Measurements from ENCODE around the gene FKBP11. TPM values are rescaled to one million over a fixed set of nuclear protein-coding genes. Genes with fewer than 3 reads are reported as not detected.

FKBP11 gene
- total RNA-seq, 1 experiment from 2014 or later: 21.1 TPM

DNA sequence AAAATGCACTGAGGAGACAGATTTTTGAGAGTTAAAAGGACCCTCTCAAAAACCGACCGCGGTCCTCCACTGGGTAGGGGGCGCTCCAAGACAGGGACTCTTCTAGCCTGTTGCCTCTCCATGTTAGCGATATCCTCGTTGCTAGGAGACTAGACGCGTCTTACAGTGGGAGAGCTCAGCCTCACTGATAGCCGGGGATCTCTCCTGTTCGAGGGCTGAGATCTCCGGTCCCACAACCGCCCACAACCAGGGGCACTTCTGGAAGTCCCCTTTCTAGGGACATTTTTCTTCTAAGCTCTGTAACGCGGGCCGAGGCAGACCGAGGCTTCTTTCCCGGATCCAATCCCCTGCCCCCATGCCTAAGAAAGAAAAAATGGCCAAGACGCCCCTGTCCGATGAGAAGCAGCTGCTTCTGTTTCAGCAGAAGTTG, 21.3 kb downstream of the FKBP11 start:
- no peaks in the 10 kb centered on the region for H3K4me1 ChIP-seq (ENCODE audit: control insufficient read depth, insufficient read depth, low read length)
- ChIA-PET CTCF (interaction anchor here (0.6 to 1.1 kb wide), 2 partner anchors 13 to 19 kb away, joined by 4 to 5 read pairs; no protein-coding TSS in a partner anchor), POLR2A (no interaction called here)
- ATAC-seq (peak; percentile 92), DNase-seq (ENCODE audit: low read depth, low spot score) (no peak)
- in situ Hi-C loops (cut with HindIII; ENCODE audit: low pct_unique_long_range_greater_than_20kb, low sequenced_read_pairs): no loop called here
- no TSS peak for BruUV-seq (replicated peaks)
- H3K9me3 ChIP-seq (ENCODE audit: control insufficient read depth, insufficient read depth, low read depth, low read length): no peaks in the 10 kb centered on the region
- no peak overlapping the region for H3K27ac ChIP-seq (ENCODE audit: low read length)
- no peaks in the 10 kb centered on the region for H3K36me3 ChIP-seq (ENCODE audit: control insufficient read depth, insufficient read depth, low read length)
- TF ChIP-seq SIN3A (IDR thresholded peaks at IDR 0.05; ENCODE audit: borderline replicate concordance, insufficient read depth, low read depth, low read length) (peak; percentile 89), POLR2AphosphoS5 (IDR thresholded peaks at IDR 0.05; ENCODE audit: low read depth, low read length) (no peak)
- TF ChIP-seq, protein P1, sequence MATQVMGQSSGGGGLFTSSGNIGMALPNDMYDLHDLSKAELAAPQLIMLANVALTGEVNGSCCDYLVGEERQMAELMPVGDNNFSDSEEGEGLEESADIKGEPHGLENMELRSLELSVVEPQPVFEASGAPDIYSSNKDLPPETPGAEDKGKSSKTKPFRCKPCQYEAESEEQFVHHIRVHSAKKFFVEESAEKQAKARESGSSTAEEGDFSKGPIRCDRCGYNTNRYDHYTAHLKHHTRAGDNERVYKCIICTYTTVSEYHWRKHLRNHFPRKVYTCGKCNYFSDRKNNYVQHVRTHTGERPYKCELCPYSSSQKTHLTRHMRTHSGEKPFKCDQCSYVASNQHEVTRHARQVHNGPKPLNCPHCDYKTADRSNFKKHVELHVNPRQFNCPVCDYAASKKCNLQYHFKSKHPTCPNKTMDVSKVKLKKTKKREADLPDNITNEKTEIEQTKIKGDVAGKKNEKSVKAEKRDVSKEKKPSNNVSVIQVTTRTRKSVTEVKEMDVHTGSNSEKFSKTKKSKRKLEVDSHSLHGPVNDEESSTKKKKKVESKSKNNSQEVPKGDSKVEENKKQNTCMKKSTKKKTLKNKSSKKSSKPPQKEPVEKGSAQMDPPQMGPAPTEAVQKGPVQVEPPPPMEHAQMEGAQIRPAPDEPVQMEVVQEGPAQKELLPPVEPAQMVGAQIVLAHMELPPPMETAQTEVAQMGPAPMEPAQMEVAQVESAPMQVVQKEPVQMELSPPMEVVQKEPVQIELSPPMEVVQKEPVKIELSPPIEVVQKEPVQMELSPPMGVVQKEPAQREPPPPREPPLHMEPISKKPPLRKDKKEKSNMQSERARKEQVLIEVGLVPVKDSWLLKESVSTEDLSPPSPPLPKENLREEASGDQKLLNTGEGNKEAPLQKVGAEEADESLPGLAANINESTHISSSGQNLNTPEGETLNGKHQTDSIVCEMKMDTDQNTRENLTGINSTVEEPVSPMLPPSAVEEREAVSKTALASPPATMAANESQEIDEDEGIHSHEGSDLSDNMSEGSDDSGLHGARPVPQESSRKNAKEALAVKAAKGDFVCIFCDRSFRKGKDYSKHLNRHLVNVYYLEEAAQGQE (IDR thresholded peaks at IDR 0.05; ENCODE audit: insufficient read depth in 1 of 2, low read depth in 2 of 2, low read length in 1 of 2): no peak
- TF ChIP-seq, protein P2, sequence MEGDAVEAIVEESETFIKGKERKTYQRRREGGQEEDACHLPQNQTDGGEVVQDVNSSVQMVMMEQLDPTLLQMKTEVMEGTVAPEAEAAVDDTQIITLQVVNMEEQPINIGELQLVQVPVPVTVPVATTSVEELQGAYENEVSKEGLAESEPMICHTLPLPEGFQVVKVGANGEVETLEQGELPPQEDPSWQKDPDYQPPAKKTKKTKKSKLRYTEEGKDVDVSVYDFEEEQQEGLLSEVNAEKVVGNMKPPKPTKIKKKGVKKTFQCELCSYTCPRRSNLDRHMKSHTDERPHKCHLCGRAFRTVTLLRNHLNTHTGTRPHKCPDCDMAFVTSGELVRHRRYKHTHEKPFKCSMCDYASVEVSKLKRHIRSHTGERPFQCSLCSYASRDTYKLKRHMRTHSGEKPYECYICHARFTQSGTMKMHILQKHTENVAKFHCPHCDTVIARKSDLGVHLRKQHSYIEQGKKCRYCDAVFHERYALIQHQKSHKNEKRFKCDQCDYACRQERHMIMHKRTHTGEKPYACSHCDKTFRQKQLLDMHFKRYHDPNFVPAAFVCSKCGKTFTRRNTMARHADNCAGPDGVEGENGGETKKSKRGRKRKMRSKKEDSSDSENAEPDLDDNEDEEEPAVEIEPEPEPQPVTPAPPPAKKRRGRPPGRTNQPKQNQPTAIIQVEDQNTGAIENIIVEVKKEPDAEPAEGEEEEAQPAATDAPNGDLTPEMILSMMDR (IDR thresholded peaks at IDR 0.05): peak; percentile 81
- no peaks in the 10 kb centered on the region for H3K27me3 ChIP-seq (ENCODE audit: control insufficient read depth, insufficient read depth, low read length)
- intact Hi-C loops (cut with micrococcal nuclease; ENCODE audit: unreplicated experiment): no loop called here
- H3K4me3 ChIP-seq (ENCODE audit: low read depth in 2 of 2, low read length in 2 of 2): peak overlapping the region; percentile 44 to 68

DNA sequence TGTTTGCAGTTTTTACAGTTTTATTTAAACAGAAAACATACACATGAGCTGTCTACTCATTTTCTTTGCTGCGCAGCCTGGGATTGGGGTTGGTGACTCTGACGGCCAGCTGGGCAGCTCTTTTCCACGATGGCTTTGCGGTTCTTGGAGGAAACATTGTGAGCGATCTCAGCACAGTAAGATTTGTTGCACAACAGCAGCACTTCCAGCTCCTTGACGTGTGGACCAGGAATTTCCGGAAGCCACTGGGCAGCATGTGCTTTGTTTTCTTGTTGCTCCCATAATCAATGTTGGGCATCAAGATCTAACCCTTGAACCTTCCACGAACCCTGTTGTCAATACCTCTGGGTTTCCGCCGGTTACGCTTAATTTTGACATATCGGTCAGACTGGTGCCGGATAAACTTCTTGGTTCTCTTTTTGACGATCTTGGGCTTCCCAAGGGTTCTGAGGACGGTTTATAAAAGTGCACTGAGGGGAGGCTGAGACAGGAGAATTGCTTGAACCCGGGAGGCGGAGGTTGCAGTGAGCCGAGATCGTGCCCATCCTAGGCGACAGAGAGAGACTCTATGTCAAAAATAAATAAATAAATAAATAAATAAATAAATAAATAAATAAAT, 21.8 kb downstream of the FKBP11 start:
- Histone ChIP-seq H3K27me3 (ENCODE audit: control insufficient read depth, insufficient read depth, low read length) (no peaks in the 10 kb centered on the region), H3K36me3 (ENCODE audit: control insufficient read depth, insufficient read depth, low read length) (no peaks in the 10 kb centered on the region), H3K9me3 (ENCODE audit: control insufficient read depth, insufficient read depth, low read depth, low read length) (no peaks in the 10 kb centered on the region), H3K4me3 (ENCODE audit: low read depth in 2 of 2, low read length in 2 of 2) (peak overlapping the region; percentile 44 to 68), H3K4me1 (ENCODE audit: control insufficient read depth, insufficient read depth, low read length) (no peaks in the 10 kb centered on the region), H3K27ac (ENCODE audit: low read length) (no peak overlapping the region)
- no TSS peak for BruUV-seq (replicated peaks)
- POLR2A ChIA-PET: no interaction called here
- intact Hi-C loops (cut with micrococcal nuclease; ENCODE audit: unreplicated experiment) (no loop called here), in situ Hi-C loops (cut with HindIII; ENCODE audit: low pct_unique_long_range_greater_than_20kb, low sequenced_read_pairs) (no loop called here)
- CTCF ChIA-PET: interaction anchor here (0.7 to 1.1 kb wide), 2 partner anchors 9 to 13 kb away, joined by 3 to 4 read pairs; no protein-coding TSS in a partner anchor
- no peak for DNase-seq (ENCODE audit: low read depth, low spot score)
- TF ChIP-seq SIN3A (IDR thresholded peaks at IDR 0.05; ENCODE audit: borderline replicate concordance, insufficient read depth, low read depth, low read length): no peak
- peak; percentile 9; the same call in 1 of the 2 replicates for ATAC-seq

DNA sequence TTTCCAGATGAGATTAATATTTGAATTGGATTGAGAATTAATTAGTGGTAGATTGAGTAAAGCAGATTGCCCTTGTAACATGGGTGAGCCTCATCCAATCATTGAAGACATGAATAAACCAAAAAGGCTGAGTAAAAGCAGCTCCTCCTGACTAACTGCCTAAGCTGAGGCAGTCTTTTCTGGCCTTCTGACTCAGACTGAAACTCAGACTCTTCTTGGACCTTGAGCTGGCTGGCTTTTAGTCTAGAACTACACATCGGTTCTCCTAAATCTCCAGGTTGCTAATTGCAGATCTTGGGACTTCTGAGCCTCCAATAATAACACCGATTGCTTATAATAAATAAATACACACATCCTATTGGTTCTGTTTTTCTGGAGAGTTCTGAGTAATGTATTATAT, 24.0 kb downstream of the FKBP11 start:
- no peak for DNase-seq (ENCODE audit: low read depth, low spot score)
- H3K27ac ChIP-seq (ENCODE audit: low read length): no peak overlapping the region
- H3K36me3 ChIP-seq (ENCODE audit: control insufficient read depth, insufficient read depth, low read length): no peaks in the 10 kb centered on the region
- H3K4me3 ChIP-seq (ENCODE audit: low read depth in 2 of 2, low read length in 2 of 2): no peak overlapping the region
- intact Hi-C loops (cut with micrococcal nuclease; ENCODE audit: unreplicated experiment): no loop called here
- no peaks in the 10 kb centered on the region for H3K4me1 ChIP-seq (ENCODE audit: control insufficient read depth, insufficient read depth, low read length)
- ATAC-seq: no peak
- ChIA-PET CTCF (no interaction called here), POLR2A (interaction anchor here (0.7 kb wide), 1 partner anchor 11 kb away, joined by 5 read pairs; no protein-coding TSS in a partner anchor)
- H3K9me3 ChIP-seq (ENCODE audit: control insufficient read depth, insufficient read depth, low read depth, low read length): no peaks in the 10 kb centered on the region
- in situ Hi-C loops (cut with HindIII; ENCODE audit: low pct_unique_long_range_greater_than_20kb, low sequenced_read_pairs): no loop called here
- TF ChIP-seq POLR2AphosphoS5 (IDR thresholded peaks at IDR 0.05; ENCODE audit: low read depth, low read length): no peak
- TF ChIP-seq SIN3A (IDR thresholded peaks at IDR 0.05; ENCODE audit: borderline replicate concordance, insufficient read depth, low read depth, low read length): no peak
- no peak for TF ChIP-seq TCF7L2 (IDR thresholded peaks at IDR 0.05; ENCODE audit: low read depth, low read length)
- TF ChIP-seq, protein P2 (IDR thresholded peaks at IDR 0.05): no peak
- TF ChIP-seq, protein P1 (IDR thresholded peaks at IDR 0.05; ENCODE audit: insufficient read depth in 1 of 2, low read depth in 2 of 2, low read length in 1 of 2): no peak
- BruUV-seq (replicated peaks): no TSS peak
- H3K27me3 ChIP-seq (ENCODE audit: control insufficient read depth, insufficient read depth, low read length): no peaks in the 10 kb centered on the region
